ENCODE results near the gene PARN.
"Not testable (repeated sequence)": the region's sequence is repeated elsewhere in the genome, so short reads cannot be mapped to it uniquely, and the experiment has no call there.

DNA sequence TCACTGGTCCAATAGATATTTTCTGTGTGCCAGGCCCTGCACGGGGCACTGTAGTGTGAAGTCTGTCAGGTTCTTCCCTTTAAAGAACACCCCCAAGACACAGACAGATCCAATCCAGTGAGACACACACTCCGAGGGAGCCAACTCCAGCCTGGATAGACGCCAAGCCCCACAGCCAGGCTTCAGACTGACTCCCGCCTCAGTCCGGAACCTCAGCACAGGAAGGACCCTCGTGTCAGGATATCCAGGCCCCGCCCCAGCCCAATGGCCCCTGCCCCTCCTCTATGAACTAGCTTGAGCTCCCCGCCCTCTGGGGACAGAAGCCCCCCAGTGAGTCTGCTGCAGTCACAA lies 228.4 kb downstream of the PARN start:
- TF ChIP-seq ARNT (IDR thresholded peaks at IDR 0.05); BHLHE40 (IDR thresholded peaks at IDR 0.05; ENCODE audit: borderline replicate concordance); FOXM1 (IDR thresholded peaks at IDR 0.05; ENCODE audit: borderline replicate concordance); TARDBP (IDR thresholded peaks at IDR 0.05); CTBP1 (IDR thresholded peaks at IDR 0.05; ENCODE audit: borderline replicate concordance); SP1 (IDR thresholded peaks at IDR 0.05); ELF4 (IDR thresholded peaks at IDR 0.05); SUZ12 (IDR thresholded peaks at IDR 0.05); HDGF (IDR thresholded peaks at IDR 0.05; ENCODE audit: borderline replicate concordance): not testable (repeated sequence)

Data from HEK293T (cell line).